ENCODE results near the gene TELO2.
A peak's percentile ranks its signal among the peaks of the same experiment; 100 is the strongest.

The TELO2 gene

GRCh38 chr16:1502092-1503004 lies 9.2 kb downstream of the TELO2 start:
- no peak for TF ChIP-seq ZNF561 (tag by site-specific recombination; IDR thresholded peaks at IDR 0.05; ENCODE audit: borderline replicate concordance)
- TF ChIP-seq ZNF214 (tag by site-specific recombination; IDR thresholded peaks at IDR 0.05; ENCODE audit: borderline replicate concordance): no peak
- TF ChIP-seq ZNF560 (tag by site-specific recombination; IDR thresholded peaks at IDR 0.05; ENCODE audit: borderline replicate concordance): no peak
- TF ChIP-seq ZNF248 (tag by site-specific recombination; IDR thresholded peaks at IDR 0.05): no peak
- no peak for TF ChIP-seq ZNF600 (tag by site-specific recombination; IDR thresholded peaks at IDR 0.05)
- no peak for TF ChIP-seq ZNF335 (tag by site-specific recombination; conservative IDR thresholded peaks at IDR 0.05)
- TF ChIP-seq HIC1 (tag by site-specific recombination; IDR thresholded peaks at IDR 0.05): no peak
- TF ChIP-seq ZNF514 (tag by site-specific recombination; IDR thresholded peaks at IDR 0.05): no peak
- no peak for TF ChIP-seq TRIM28 (IDR thresholded peaks at IDR 0.05; ENCODE audit: borderline replicate concordance, low read length)
- no peak for TF ChIP-seq ZNF518A (tag by site-specific recombination; conservative IDR thresholded peaks at IDR 0.05; ENCODE audit: low read depth)
- TF ChIP-seq ZNF548 (tag by site-specific recombination; IDR thresholded peaks at IDR 0.05): no peak
- no peak for TF ChIP-seq ZNF785 (tag by site-specific recombination; IDR thresholded peaks at IDR 0.05)
- Histone ChIP-seq H3K4me1 (ENCODE audit: control insufficient read depth, insufficient read depth, low read length) (no peaks in the 10 kb centered on the region), H3K9me3 (ENCODE audit: control insufficient read depth, insufficient read depth, low read depth, low read length) (no peaks in the 10 kb centered on the region), H3K36me3 (ENCODE audit: control insufficient read depth in 2 of 2, insufficient read depth in 1 of 2, low read length in 2 of 2) (peaks cover 16 to 87% of the 10 kb centered on the region in 2 experiments; a peak in 2 of 3 replicates), H3K4me3 (ENCODE audit: low read depth, low read length) (no peak overlapping the region), H3K27ac (ENCODE audit: extremely low read depth, low read depth, low read length) (no peak overlapping the region)
- ChIA-PET POLR2A (interaction anchor here (1.0 kb wide), 1 partner anchor 10 kb away, joined by 3 read pairs; no protein-coding TSS in a partner anchor), CTCF (interaction anchor here (0.6 to 0.7 kb wide), 2 partner anchors 18 to 88 kb away, joined by 4 to 5 read pairs; partner anchors contain the start of gene UNKL)

GRCh38 chr16:1503110-1503955 lies 10.2 kb downstream of the TELO2 start:
- Histone ChIP-seq H3K4me3 (ENCODE audit: low read depth, low read length) (no peak overlapping the region), H3K27ac (ENCODE audit: extremely low read depth, low read depth, low read length) (no peak overlapping the region), H3K9me3 (ENCODE audit: control insufficient read depth, insufficient read depth, low read depth, low read length) (no peaks in the 10 kb centered on the region), H3K36me3 (ENCODE audit: control insufficient read depth in 2 of 2, insufficient read depth in 1 of 2, low read length in 2 of 2) (peaks cover 12 to 84% of the 10 kb centered on the region in 2 experiments; a peak in 2 of 3 replicates), H3K4me1 (ENCODE audit: control insufficient read depth, insufficient read depth, low read length) (no peaks in the 10 kb centered on the region)
- POLR2A ChIA-PET: interaction anchor here (0.6 to 0.7 kb wide), 2 partner anchors 10 to 270 kb away, joined by 3 read pairs; partner anchors contain the start of genes EME2 and MRPS34
- TF ChIP-seq OSR2 (tag by site-specific recombination; IDR thresholded peaks at IDR 0.05) (no peak), ZNF184 (tag by site-specific recombination; IDR thresholded peaks at IDR 0.05) (no peak), PRDM6 (tag by site-specific recombination; IDR thresholded peaks at IDR 0.05) (no peak), ZNF146 (tag by site-specific recombination; IDR thresholded peaks at IDR 0.05) (peak; percentile 96), ZNF548 (tag by site-specific recombination; IDR thresholded peaks at IDR 0.05) (no peak)
- CTCF ChIA-PET: interaction anchor here (0.6 to 0.7 kb wide), 2 partner anchors 17 to 423 kb away, joined by 5 read pairs; no protein-coding TSS in a partner anchor
